Ovary (tissue), 9 donors: Measurements from ENCODE around the gene MFSD2A. TPM values are rescaled to one million over a fixed set of nuclear protein-coding genes. Genes with fewer than 3 reads are reported as not detected.

ENCODE experiments used
- DNase-seq, 5 donors: peaks; one replicate each; pipeline ENCODE4 v3.0.0-alpha.2; 2019 to 2020
- H3K27ac ChIP-seq, 2 donors: fragments of 200-600 bp; one replicate each; pipeline versions ENCODE4 v1.5.1 to v1.8.0; 2019 to 2022
- H3K27me3 ChIP-seq: fragments of 200-600 bp; one replicate; pipeline ENCODE4 v1.8.0; 2022
- H3K36me3 ChIP-seq: fragments of 200-600 bp; sonication (generic); one replicate; pipeline ENCODE4 v1.5.1; 2019
- H3K4me1 ChIP-seq: one replicate; pipeline ENCODE4 v1.8.1; 2013; ENCODE audit warnings: mild to moderate bottlenecking, moderate library complexity; ENCODE audit not compliant: insufficient read depth
- H3K4me3 ChIP-seq: fragments of 200-600 bp; sonication (generic); one replicate; pipeline ENCODE4 v1.5.1; 2017
- H3K9me3 ChIP-seq, 2 donors: fragments of 200-600 bp in 1 of 2; sonication (generic) in 1 of 2; one replicate each; pipeline versions ENCODE4 v1.5.1 to v1.8.1; 2013 to 2019; ENCODE audit warnings: mild to moderate bottlenecking in 1 of 2, moderate library complexity in 1 of 2
- EP300 ChIP-seq: sonication (generic); formaldehyde crosslinking; IDR thresholded peaks from one replicate; pipeline ENCODE4 v1.6.1; 2017; ENCODE audit warnings: antibody characterized with exemption
- POLR2A ChIP-seq: fragments of 450-650 bp; IDR thresholded peaks from one replicate; pipeline ENCODE4 v1.6.1; 2017; ENCODE audit warnings: antibody characterized with exemption, mild to moderate bottlenecking, moderate library complexity
- WGBS, 3 donors: extraction: QIAGEN DNeasy Blood & Tissue Kit in 1 of 3; methylation state at CpG; one replicate each; pipeline versions ENCODE4 v1.1.5 to v1.1.7; 2013 to 2017; 5-methylcytosine and 5-hydroxymethylcytosine counted together
- intact Hi-C, 4 donors: fragments of 100-400 bp; cut with DNase I; formaldehyde crosslinking; loops; one replicate each; pipeline versions ENCODE4 v1.11.0 to v1.15.1; 2022 to 2023
- polyA plus RNA-seq, 2 donors: library from polyadenylated mRNA; stranded (reverse); fragments of 200-250 nt in 1 of 2; fragments of 350-450 nt in 1 of 2; fragmentation: Illumina TruSeq in 1 of 2; extraction: RNeasy Lipid Tissue Mini Kit (QIAGEN cat#74804) in 1 of 2; gene quantifications; one replicate each; pipeline ENCODE4 v1.2.3, GENCODE V29; 2013 to 2014
- total RNA-seq, 7 donors: library from RNA; depleted of rRNA in 2 of 7; stranded (reverse); fragments of >200 nt in 2 of 7; fragmentation: NEBNext Ultra II Directional in 3 of 7; extraction: Animal tissue kit (Norgen Biotek cat#: 25700) in 3 of 7; gene quantifications; one replicate each; pipeline versions ENCODE4 v1.1.0 to v1.2.4, GENCODE V29; 2016 to 2023
- TF ChIP-seq, protein P1 (sequence below), 3 donors: fragments of 450-650 bp in 2 of 3; fragments of 200-600 bp in 1 of 3; IDR thresholded peaks; one replicate each; pipeline versions ENCODE4 v1.5.1 to v1.8.0; 2016 to 2022; ENCODE audit warnings: antibody characterized with exemption in 3 of 3, mild to moderate bottlenecking in 1 of 3
- donor health status: DM: no; HTN: no; CAD: no; lungs with moderate emphysema.
- donor health status: DM: no; HTN: no; CAD: no.
- donor health status: Bipolar disorder and iron deficiency.
- donor health status: DM: yes; HTN: yes; CAD: no.
- donor health status: DM: no; HTN: no; CAD: no.
- donor health status: DM: yes; HTN: yes; CAD: no.

MFSD2A gene
- total and polyA plus RNA-seq, 9 donors, result 1.9 to 121 (median 3.6) TPM

DNA sequence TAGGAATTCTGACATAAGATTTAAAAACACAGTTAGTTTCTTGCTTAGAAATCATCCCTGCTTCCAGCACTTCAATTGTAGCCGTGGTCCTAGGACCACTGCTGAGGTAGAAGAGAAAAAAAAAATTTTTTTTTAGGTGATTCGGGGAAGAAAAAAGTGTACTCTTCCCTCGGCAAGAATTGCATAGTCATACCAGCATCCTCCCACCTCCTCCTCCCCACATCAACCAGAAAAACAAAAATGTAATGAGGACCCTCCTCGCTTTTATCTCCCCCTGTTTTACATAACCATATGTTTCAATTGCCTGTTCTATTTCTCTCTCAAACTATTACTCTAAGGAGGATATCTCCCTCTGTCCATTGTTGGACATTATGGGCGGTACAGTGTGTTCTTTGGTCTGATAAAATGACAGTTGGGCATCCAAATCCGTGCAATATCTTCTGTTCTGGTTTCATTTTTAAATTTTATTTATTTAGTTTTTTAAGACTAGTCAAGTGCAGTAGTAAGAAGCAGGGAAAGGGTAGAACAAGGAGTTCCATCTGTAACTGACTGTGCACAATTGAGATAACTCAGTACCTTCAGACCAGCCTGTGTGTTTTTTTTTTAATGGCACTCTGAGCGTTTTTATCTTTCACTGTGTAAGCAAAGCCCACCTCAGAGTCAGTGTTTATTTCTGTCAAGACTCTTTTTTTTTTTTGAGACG is 10.4 kb upstream of the MFSD2A start:
- DNase-seq, result no peak
- Histone ChIP-seq H3K36me3 (no peaks in the 10 kb centered on the region), H3K4me3 (no peak overlapping the region), H3K27me3 (no peaks in the 10 kb centered on the region), H3K9me3 (no peaks in the 10 kb centered on the region), H3K27ac (no peak overlapping the region), H3K4me1 (no peaks in the 10 kb centered on the region)
- intact Hi-C loops, result no loop called here
- TF ChIP-seq, protein P1, sequence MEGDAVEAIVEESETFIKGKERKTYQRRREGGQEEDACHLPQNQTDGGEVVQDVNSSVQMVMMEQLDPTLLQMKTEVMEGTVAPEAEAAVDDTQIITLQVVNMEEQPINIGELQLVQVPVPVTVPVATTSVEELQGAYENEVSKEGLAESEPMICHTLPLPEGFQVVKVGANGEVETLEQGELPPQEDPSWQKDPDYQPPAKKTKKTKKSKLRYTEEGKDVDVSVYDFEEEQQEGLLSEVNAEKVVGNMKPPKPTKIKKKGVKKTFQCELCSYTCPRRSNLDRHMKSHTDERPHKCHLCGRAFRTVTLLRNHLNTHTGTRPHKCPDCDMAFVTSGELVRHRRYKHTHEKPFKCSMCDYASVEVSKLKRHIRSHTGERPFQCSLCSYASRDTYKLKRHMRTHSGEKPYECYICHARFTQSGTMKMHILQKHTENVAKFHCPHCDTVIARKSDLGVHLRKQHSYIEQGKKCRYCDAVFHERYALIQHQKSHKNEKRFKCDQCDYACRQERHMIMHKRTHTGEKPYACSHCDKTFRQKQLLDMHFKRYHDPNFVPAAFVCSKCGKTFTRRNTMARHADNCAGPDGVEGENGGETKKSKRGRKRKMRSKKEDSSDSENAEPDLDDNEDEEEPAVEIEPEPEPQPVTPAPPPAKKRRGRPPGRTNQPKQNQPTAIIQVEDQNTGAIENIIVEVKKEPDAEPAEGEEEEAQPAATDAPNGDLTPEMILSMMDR (IDR thresholded peaks at IDR 0.05), result no peak
- TF ChIP-seq POLR2A, result no peak
- no peak for TF ChIP-seq EP300
- WGBS, 3 donors, result 10 to 15% (median 14%) methylated on average over 8 of the region's 8 CpGs

DNA sequence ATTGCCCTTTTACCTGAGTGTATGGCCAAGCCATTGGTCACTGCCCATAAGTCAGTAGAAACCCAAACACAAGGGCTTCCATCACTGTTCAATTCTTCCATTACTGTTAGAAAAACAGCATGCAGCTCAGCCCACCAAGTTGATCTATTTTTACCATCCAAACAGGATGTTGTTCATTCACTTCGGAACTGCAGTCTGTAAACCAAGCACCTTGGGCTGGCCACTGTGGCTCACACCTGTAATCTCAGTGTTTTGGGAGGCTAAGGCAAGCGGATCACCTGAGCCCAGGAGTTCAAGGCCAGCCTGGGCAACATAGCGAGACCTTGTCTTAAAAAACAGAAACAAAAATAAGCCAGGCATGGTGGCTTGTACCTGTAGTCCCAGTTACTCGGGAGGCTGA is 8.7 kb upstream of the MFSD2A start:
- Histone ChIP-seq H3K36me3 (no peaks in the 10 kb centered on the region), H3K27me3 (no peaks in the 10 kb centered on the region), H3K4me1 (no peaks in the 10 kb centered on the region), H3K27ac (no peak overlapping the region), H3K9me3 (no peaks in the 10 kb centered on the region), H3K4me3 (no peak overlapping the region)
- WGBS, 3 donors, result 50 to 70% (median 57%) methylated on average over 4 of the region's 4 CpGs
- DNase-seq, result no peak
- intact Hi-C loops, result no loop called here
- TF ChIP-seq EP300, result no peak
- TF ChIP-seq, protein P1 (IDR thresholded peaks at IDR 0.05), result no peak
- no peak for TF ChIP-seq POLR2A

DNA sequence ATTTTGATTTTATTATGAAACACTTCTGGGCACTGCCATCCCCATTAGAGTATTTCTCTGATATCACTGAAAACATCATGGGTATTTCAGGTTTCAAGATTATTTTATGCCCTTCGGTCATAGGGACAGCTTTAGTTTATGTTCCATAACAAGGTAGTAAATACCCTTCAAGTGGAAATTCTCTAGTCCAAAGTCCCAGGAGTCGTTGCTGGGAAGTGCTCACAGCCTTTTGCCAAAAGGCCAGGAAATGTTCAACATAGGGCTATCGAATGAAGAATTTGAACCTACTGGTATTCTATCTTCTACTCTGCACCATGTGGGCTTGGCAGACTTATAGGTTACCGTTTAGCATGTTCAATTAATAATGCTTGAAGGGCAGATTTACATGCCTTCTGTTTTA is 7.7 kb upstream of the MFSD2A start:
- TF ChIP-seq, protein P1 (IDR thresholded peaks at IDR 0.05), result no peak
- TF ChIP-seq EP300, result no peak
- no peak for TF ChIP-seq POLR2A
- H3K36me3 ChIP-seq, result no peaks in the 10 kb centered on the region
- H3K9me3 ChIP-seq, result no peaks in the 10 kb centered on the region
- no peak overlapping the region for H3K4me3 ChIP-seq
- intact Hi-C loops, result no loop called here
- WGBS, 3 donors, result 64 to 72% (median 71%) methylated on average over 4 of the region's 4 CpGs
- H3K4me1 ChIP-seq, result no peaks in the 10 kb centered on the region
- no peak overlapping the region for H3K27ac ChIP-seq
- DNase-seq, result no peak
- no peaks in the 10 kb centered on the region for H3K27me3 ChIP-seq

DNA sequence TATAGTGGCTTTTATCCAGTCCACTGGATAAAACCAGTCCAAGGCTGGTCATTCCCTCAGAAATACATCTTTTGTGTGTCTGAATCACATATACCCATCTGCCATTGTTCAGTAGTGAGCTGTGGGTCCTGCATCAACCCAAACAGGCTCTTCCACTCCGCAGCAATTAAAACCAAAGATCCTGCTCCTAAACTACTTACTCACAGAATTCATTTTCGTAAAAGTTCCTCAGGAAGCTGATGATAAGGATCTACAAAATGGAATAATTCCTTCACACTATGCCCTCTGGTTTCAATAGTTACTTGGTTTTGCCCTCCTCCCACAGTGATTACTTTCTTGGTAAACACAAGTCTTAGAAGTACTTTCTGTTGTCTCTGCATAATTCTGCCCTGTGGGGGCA is 5.1 kb upstream of the MFSD2A start:
- 88 to 89% (median 89%) methylated on average over 2 of the region's 2 CpGs for WGBS, 3 donors
- no peak for DNase-seq
- TF ChIP-seq, protein P1 (IDR thresholded peaks at IDR 0.05), result no peak
- no peak for TF ChIP-seq EP300
- TF ChIP-seq POLR2A, result no peak
- Histone ChIP-seq H3K27ac (no peak overlapping the region), H3K27me3 (no peaks in the 10 kb centered on the region), H3K4me3 (no peak overlapping the region), H3K36me3 (no peaks in the 10 kb centered on the region), H3K9me3 (no peaks in the 10 kb centered on the region), H3K4me1 (no peaks in the 10 kb centered on the region)
- intact Hi-C loops, result no loop called here
